Measurements from ENCODE around the gene SCAMP2. TPM values are rescaled to one million over a fixed set of nuclear protein-coding genes. Genes with fewer than 3 reads are reported as not detected.

SCAMP2 gene
- total and polyA plus RNA-seq, 2 donors (not counting 1 experiment from before 2014, with no cell fraction given): 85.1 to 105 TPM

DNA sequence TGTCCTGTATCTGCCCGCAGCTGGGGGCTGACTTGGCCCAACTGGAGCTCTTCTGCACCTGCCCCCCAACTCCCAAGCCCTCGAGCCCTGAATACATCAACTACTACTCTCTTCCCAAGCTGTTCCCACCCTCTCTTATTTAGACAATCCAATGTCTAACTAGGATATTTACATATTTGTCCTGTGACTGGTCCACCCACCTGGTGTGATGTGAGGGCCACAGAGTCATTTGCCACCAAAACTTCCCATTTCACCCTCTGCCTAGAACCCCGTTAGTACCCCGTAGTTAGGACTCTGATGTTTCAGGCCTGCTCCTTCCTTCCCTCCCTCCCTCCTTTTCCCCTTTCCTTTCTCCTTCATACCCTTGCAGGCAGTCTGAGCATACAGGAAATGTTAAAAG lies 40.3 kb downstream of the SCAMP2 start:
- ATAC-seq (ENCODE audit: low read depth) (no peak), DNase-seq (no peak)
- Histone ChIP-seq H3K27ac (ENCODE audit: low read length in 2 of 2) (no peak overlapping the region), H3K4me2 (replicated peaks; ENCODE audit: low read depth, low read length, poor library complexity, severe bottlenecking) (no peak overlapping the region), H3K9ac (ENCODE audit: low read length) (no peak overlapping the region), H3K36me3 (replicated peaks in 1 of 2; ENCODE audit: control extremely low read depth in 1 of 2, control insufficient read depth in 1 of 2, extremely low read depth in 1 of 2, insufficient read depth in 2 of 2, low read length in 1 of 2) (peaks cover 0 to 2% of the 10 kb centered on the region in 2 experiments), H3K4me3 (ENCODE audit: control extremely low read depth in 1 of 5, extremely low read depth in 1 of 5, insufficient read depth in 1 of 5, low read depth in 2 of 5, low read length in 4 of 5) (no peak overlapping the region), H4K20me1 (ENCODE audit: control insufficient read depth, insufficient read depth, low read length, poor library complexity, severe bottlenecking) (no peaks in the 10 kb centered on the region), H3K9me3 (ENCODE audit: control extremely low read depth in 1 of 3, control insufficient read depth in 2 of 3, insufficient read depth in 1 of 3, low read length in 2 of 3) (peaks cover 0 to 6% (median 0%) of the 10 kb centered on the region in 3 donors), H3K27me3 (replicated peaks in 1 of 4; ENCODE audit: control extremely low read depth in 1 of 4, control insufficient read depth in 3 of 4, insufficient read depth in 4 of 4, low read length in 3 of 4) (peaks cover 0 to 16% (median 4%) of the 10 kb centered on the region in 4 experiments), H2AFZ (ENCODE audit: insufficient read depth, low read depth, low read length, poor library complexity, severe bottlenecking) (no peak overlapping the region), H3K4me1 (ENCODE audit: control insufficient read depth in 2 of 2, insufficient read depth in 2 of 2, low read length in 2 of 2) (peaks cover 0 to 13% of the 10 kb centered on the region in 2 donors), H3K79me2 (ENCODE audit: control insufficient read depth, insufficient read depth, low read length) (no peaks in the 10 kb centered on the region)
- POLR2A ChIA-PET: no interaction called here
- peaks cover 8% of the 10 kb centered on the region for H3K4me1 Mint-ChIP-seq
- H3K9me3 Mint-ChIP-seq (ENCODE audit: insufficient read depth): no peaks in the 10 kb centered on the region
- CTCF ChIA-PET: interaction anchor here (0.8 to 6.6 kb wide), 4 partner anchors 12 to 69 kb away, joined by 3 to 46 read pairs (median 4); no protein-coding TSS in a partner anchor
- peaks cover 16% of the 10 kb centered on the region for H3K27me3 Mint-ChIP-seq
- 93% methylated on average over 2 of the region's 4 CpGs for WGBS (ENCODE audit: insufficient coverage)
- no peak overlapping the region for H3K27ac Mint-ChIP-seq
- H3K4me3 Mint-ChIP-seq: no peak overlapping the region
- TF ChIP-seq EZH2 (IDR thresholded peaks at IDR 0.05; ENCODE audit: borderline replicate concordance, insufficient read depth, low read depth, low read length, poor library complexity, severe bottlenecking): no peak
- TF ChIP-seq, protein P1, sequence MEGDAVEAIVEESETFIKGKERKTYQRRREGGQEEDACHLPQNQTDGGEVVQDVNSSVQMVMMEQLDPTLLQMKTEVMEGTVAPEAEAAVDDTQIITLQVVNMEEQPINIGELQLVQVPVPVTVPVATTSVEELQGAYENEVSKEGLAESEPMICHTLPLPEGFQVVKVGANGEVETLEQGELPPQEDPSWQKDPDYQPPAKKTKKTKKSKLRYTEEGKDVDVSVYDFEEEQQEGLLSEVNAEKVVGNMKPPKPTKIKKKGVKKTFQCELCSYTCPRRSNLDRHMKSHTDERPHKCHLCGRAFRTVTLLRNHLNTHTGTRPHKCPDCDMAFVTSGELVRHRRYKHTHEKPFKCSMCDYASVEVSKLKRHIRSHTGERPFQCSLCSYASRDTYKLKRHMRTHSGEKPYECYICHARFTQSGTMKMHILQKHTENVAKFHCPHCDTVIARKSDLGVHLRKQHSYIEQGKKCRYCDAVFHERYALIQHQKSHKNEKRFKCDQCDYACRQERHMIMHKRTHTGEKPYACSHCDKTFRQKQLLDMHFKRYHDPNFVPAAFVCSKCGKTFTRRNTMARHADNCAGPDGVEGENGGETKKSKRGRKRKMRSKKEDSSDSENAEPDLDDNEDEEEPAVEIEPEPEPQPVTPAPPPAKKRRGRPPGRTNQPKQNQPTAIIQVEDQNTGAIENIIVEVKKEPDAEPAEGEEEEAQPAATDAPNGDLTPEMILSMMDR (IDR thresholded peaks at IDR 0.05): no peak
- intact Hi-C loops (cut with micrococcal nuclease): no loop called here

DNA sequence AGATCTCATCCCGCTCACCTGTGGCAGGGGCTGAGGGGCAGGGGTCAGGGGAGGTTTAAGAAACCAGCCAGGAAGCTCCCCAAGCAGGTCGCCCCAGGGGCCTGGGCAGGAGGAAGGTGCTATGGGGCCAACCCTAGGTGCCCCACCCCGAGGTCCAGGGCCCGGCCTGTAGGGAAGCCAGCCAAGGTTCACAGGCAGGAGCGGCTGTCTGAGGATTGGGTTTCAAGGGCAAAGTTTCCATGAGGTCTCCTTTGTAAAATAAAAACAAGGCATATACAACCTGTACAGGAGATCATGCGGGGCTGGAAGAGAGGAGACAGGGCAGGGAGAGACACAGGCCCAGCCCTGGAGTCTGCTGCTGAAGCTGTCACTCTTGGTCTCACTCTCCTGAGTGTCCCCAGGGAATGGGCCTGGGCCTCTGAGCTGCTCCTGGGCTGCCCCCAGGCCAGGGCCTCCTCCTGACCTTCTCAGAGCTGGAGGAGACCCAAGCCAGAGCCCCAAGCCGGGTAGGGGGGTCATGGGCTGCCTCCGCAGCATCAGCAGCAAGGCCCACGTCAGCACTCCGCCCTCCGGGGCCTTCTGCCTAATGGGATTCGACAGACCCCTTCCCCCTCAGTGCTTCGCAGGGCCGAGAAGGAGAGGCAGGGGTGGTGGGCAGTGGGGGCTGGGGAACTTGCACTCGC lies 41.2 kb downstream of the SCAMP2 start:
- CTCF ChIA-PET: interaction anchor here (6.6 kb wide), 1 partner anchor 62 kb away, joined by 46 read pairs; no protein-coding TSS in a partner anchor
- H3K27ac Mint-ChIP-seq: no peak overlapping the region
- intact Hi-C loops (cut with micrococcal nuclease): no loop called here

More for the DNA sequence above, 41.2 kb downstream of the SCAMP2 start:
- no peaks in the 10 kb centered on the region for H4K20me1 ChIP-seq (ENCODE audit: control insufficient read depth, insufficient read depth, low read length, poor library complexity, severe bottlenecking)
- no peak overlapping the region for H3K4me3 ChIP-seq (ENCODE audit: control extremely low read depth in 1 of 5, extremely low read depth in 1 of 5, insufficient read depth in 1 of 5, low read depth in 2 of 5, low read length in 4 of 5)
- Mint-ChIP-seq H3K4me3 (no peak overlapping the region), H3K4me1 (peaks cover 8% of the 10 kb centered on the region), H3K27me3 (peaks cover 24% of the 10 kb centered on the region), H3K9me3 (ENCODE audit: insufficient read depth) (no peaks in the 10 kb centered on the region)
- peaks cover under 1 to 15% of the 10 kb centered on the region in 2 donors for H3K4me1 ChIP-seq (ENCODE audit: control insufficient read depth in 2 of 2, insufficient read depth in 2 of 2, low read length in 2 of 2)
- DNase-seq (no peak), ATAC-seq (ENCODE audit: low read depth) (no peak)
- peaks cover 0 to 11% (median 0%) of the 10 kb centered on the region in 3 donors for H3K9me3 ChIP-seq (ENCODE audit: control extremely low read depth in 1 of 3, control insufficient read depth in 2 of 3, insufficient read depth in 1 of 3, low read length in 2 of 3)
- 94% methylated on average over 10 of the region's 15 CpGs for WGBS (ENCODE audit: insufficient coverage)
- TF ChIP-seq EZH2 (IDR thresholded peaks at IDR 0.05; ENCODE audit: borderline replicate concordance, insufficient read depth, low read depth, low read length, poor library complexity, severe bottlenecking): no peak
- TF ChIP-seq, protein P1 (IDR thresholded peaks at IDR 0.05): no peak
- H3K27ac ChIP-seq (ENCODE audit: low read length in 2 of 2): no peak overlapping the region
- POLR2A ChIA-PET: no interaction called here
- H3K36me3 ChIP-seq (replicated peaks in 1 of 2; ENCODE audit: control extremely low read depth in 1 of 2, control insufficient read depth in 1 of 2, extremely low read depth in 1 of 2, insufficient read depth in 2 of 2, low read length in 1 of 2): peaks cover 0 to 2% of the 10 kb centered on the region in 2 experiments
- no peak overlapping the region for H3K4me2 ChIP-seq (replicated peaks; ENCODE audit: low read depth, low read length, poor library complexity, severe bottlenecking)
- H3K79me2 ChIP-seq (ENCODE audit: control insufficient read depth, insufficient read depth, low read length): no peaks in the 10 kb centered on the region
- no peak overlapping the region for H3K9ac ChIP-seq (ENCODE audit: low read length)
- H3K27me3 ChIP-seq (replicated peaks in 1 of 4; ENCODE audit: control extremely low read depth in 1 of 4, control insufficient read depth in 3 of 4, insufficient read depth in 4 of 4, low read length in 3 of 4): peaks cover 0 to 25% (median 11%) of the 10 kb centered on the region in 4 experiments
- H2AFZ ChIP-seq (ENCODE audit: insufficient read depth, low read depth, low read length, poor library complexity, severe bottlenecking): no peak overlapping the region

Data from B cell (primary cell).